ENCODE results near the gene SGMS1. TPM values are rescaled to one million over a fixed set of nuclear protein-coding genes. Genes with fewer than 3 reads are reported as not detected.

Gene SGMS1
- total RNA-seq, 6 experiments from 2014 or later = 13.6 to 49.8 (median 20.0) TPM

GRCh38 chr10:50501924-50502452 lies 121.8 kb downstream of the SGMS1 start:
- WGBS (ENCODE audit: insufficient coverage, low coverage, low lambda C conversion rate, missing lambda C conversion rate) = 25% methylated on average over 1 of the region's 1 CpG
- intact Hi-C loops (cut with DNase I) = no loop called here

GRCh38 chr10:50501478-50501877 lies 122.3 kb downstream of the SGMS1 start:
- no peaks in the 10 kb centered on the region for H3K9me3 ChIP-seq
- 90% methylated on average over 2 of the region's 2 CpGs for WGBS (ENCODE audit: insufficient coverage, low coverage, low lambda C conversion rate, missing lambda C conversion rate)
- ATAC-seq (peak in 1 of 4 donors; percentile 20), DNase-seq (no peak)
- H3K27ac ChIP-seq = no peak overlapping the region
- H3K4me3 ChIP-seq = no peak overlapping the region
- TF ChIP-seq CTCF (IDR thresholded peaks at IDR 0.05) (no peak), POLR2A (IDR thresholded peaks at IDR 0.05) (no peak)
- H3K36me3 ChIP-seq = no peaks in the 10 kb centered on the region
- H3K4me1 ChIP-seq = no peaks in the 10 kb centered on the region
- intact Hi-C loops (cut with DNase I) = no loop called here
- H3K27me3 ChIP-seq = no peaks in the 10 kb centered on the region

More at GRCh38 chr10:50501924-50502452, 121.8 kb downstream of the SGMS1 start:
- Histone ChIP-seq H3K36me3 (no peaks in the 10 kb centered on the region), H3K27ac (no peak overlapping the region), H3K4me3 (no peak overlapping the region), H3K4me1 (no peaks in the 10 kb centered on the region), H3K9me3 (no peaks in the 10 kb centered on the region), H3K27me3 (no peaks in the 10 kb centered on the region)
- TF ChIP-seq CTCF (IDR thresholded peaks at IDR 0.05) = no peak
- TF ChIP-seq POLR2A (IDR thresholded peaks at IDR 0.05) = no peak
- peak in 1 of 3 donors; percentile 53 for DNase-seq
- peak; percentile 54 to 88 (median 78) for ATAC-seq

GRCh38 chr10:50498465-50498864 lies 125.3 kb downstream of the SGMS1 start:
- TF ChIP-seq CTCF (IDR thresholded peaks at IDR 0.05) (no peak), POLR2A (IDR thresholded peaks at IDR 0.05) (no peak)
- Histone ChIP-seq H3K36me3 (no peaks in the 10 kb centered on the region), H3K4me1 (no peaks in the 10 kb centered on the region), H3K27ac (peak overlapping the region in 1 of 3 donors; percentile 74), H3K9me3 (no peaks in the 10 kb centered on the region), H3K4me3 (no peak overlapping the region), H3K27me3 (no peaks in the 10 kb centered on the region)
- no peak for DNase-seq
- intact Hi-C loops (cut with DNase I) = no loop called here
- WGBS (ENCODE audit: insufficient coverage, low coverage, low lambda C conversion rate, missing lambda C conversion rate) = no CpG with 5 or more reads among the region's 1 CpG
- no peak for ATAC-seq

GRCh38 chr10:50497758-50498157 lies 126.0 kb downstream of the SGMS1 start:
- Histone ChIP-seq H3K4me1 (no peaks in the 10 kb centered on the region), H3K27ac (peak overlapping the region in 1 of 3 donors; percentile 74), H3K9me3 (no peaks in the 10 kb centered on the region), H3K36me3 (no peaks in the 10 kb centered on the region), H3K27me3 (no peaks in the 10 kb centered on the region), H3K4me3 (no peak overlapping the region)
- intact Hi-C loops (cut with DNase I) = no loop called here
- DNase-seq (no peak), ATAC-seq (peak in 3 of 4 donors; percentile 27 to 86 (median 30))
- TF ChIP-seq CTCF (IDR thresholded peaks at IDR 0.05) (no peak), POLR2A (IDR thresholded peaks at IDR 0.05) (no peak)

GRCh38 chr10:50496228-50496627 lies 127.5 kb downstream of the SGMS1 start:
- no peak for ATAC-seq
- WGBS (ENCODE audit: insufficient coverage, low coverage, low lambda C conversion rate, missing lambda C conversion rate) = 90% methylated on average over 2 of the region's 2 CpGs
- no peaks in the 10 kb centered on the region for H3K27me3 ChIP-seq
- H3K27ac ChIP-seq = no peak overlapping the region
- TF ChIP-seq CTCF (IDR thresholded peaks at IDR 0.05) (no peak), POLR2A (IDR thresholded peaks at IDR 0.05) (no peak)
- no peak for DNase-seq
- H3K4me3 ChIP-seq = no peak overlapping the region
- no peaks in the 10 kb centered on the region for H3K36me3 ChIP-seq
- H3K4me1 ChIP-seq = no peaks in the 10 kb centered on the region
- no peaks in the 10 kb centered on the region for H3K9me3 ChIP-seq
- intact Hi-C loops (cut with DNase I) = no loop called here
